K562 (cell line): ENCODE measurements around the gene LRRC61. TPM values are rescaled to one million over a fixed set of nuclear protein-coding genes. Genes with fewer than 3 reads are reported as not detected.

Experiments used
- BRD4 ChIP-seq: fragments of 200-600 bp; sonication (generic); IDR thresholded peaks from 2 replicates; pipeline ENCODE4 v1.6.1; 2017; ENCODE audit warnings: inconsistent platforms
- CBX2 ChIP-seq: fragments of 200-600 bp; sonication (generic); IDR thresholded peaks from one replicate; pipeline ENCODE4 v1.6.1; 2012; ENCODE audit warnings: mild to moderate bottlenecking, low read length, inconsistent platforms; ENCODE audit not compliant: insufficient read depth, poor library complexity, severe bottlenecking
- GTF2A2 ChIP-seq: IDR thresholded peaks from 2 replicates; pipeline ENCODE4 v1.6.1; 2016; ENCODE audit warnings: mild to moderate bottlenecking, missing genetic modification characterization, missing compliant biosample characterization
- RAD51 ChIP-seq: fragments of 450-650 bp; IDR thresholded peaks from 2 replicates; pipeline ENCODE4 v1.7.1; 2016; ENCODE audit warnings: low read depth, mild to moderate bottlenecking, borderline replicate concordance
- TCFL5 ChIP-seq: fragments of 250-450 bp; sonication (Bioruptor Pico); conservative IDR thresholded peaks from 2 replicates; pipeline ENCODE4 v1.6.1; 2021; ENCODE audit warnings: mild to moderate bottlenecking, moderate library complexity, matching md5 sums
- TEAD4 ChIP-seq, 2 experiments: sonication (generic) in 1 of 2; formaldehyde crosslinking in 1 of 2; IDR thresholded peaks; 2 replicates each; pipeline versions ENCODE4 v1.6.1 to v1.8.0; 2012 to 2022; ENCODE audit warnings: borderline replicate concordance in 1 of 2, inconsistent platforms in 1 of 2, low read length in 1 of 2, mild to moderate bottlenecking in 1 of 2, missing genetic modification reagents in 1 of 2
- ZSCAN32 ChIP-seq: fragments of 450-650 bp; formaldehyde crosslinking; IDR thresholded peaks from 2 replicates; pipeline ENCODE4 v1.4.0; 2020; ENCODE audit warnings: mild to moderate bottlenecking, moderate library complexity
- polyA plus RNA-seq, 8 experiments: library from polyadenylated mRNA; depleted of rRNA in 4 of 8; stranded (reverse) in 5 of 8; unstranded in 3 of 8; fragments of >200 nt; fragmentation: Nextera tagmentation in 2 of 8; fragmentation: Illumina TruSeq in 1 of 8; extraction: Ambion mirVana in 2 of 8; extraction: Trizol in 1 of 8; gene quantifications; 2 replicates each; pipeline versions ENCODE4 v1.2.1 to v1.2.3, GENCODE V29; 2011 to 2014; ENCODE audit warnings: inconsistent platforms in 1 of 8, missing spikeins in 1 of 8
- total RNA-seq, 7 experiments: library from RNA; depleted of rRNA in 6 of 7; stranded (reverse); fragments of >200 nt in 6 of 7; fragmentation: Illumina TruSeq in 2 of 7; extraction: Trizol in 2 of 7; gene quantifications; 2 replicates each; pipeline versions ENCODE4 v1.2.1 to v1.2.3, GENCODE V29; 2011 to 2021; ENCODE audit warnings: low replicate concordance in 1 of 7
- TF ChIP-seq, protein P1 (sequence below): fragments of 450-650 bp; IDR thresholded peaks from 2 replicates; pipeline ENCODE4 v1.6.1; 2016; ENCODE audit warnings: low read depth
- TF ChIP-seq, protein P2 (sequence below): fragments of 250-450 bp; sonication (Bioruptor Pico); IDR thresholded peaks from 2 replicates; pipeline ENCODE4 v1.5.0; 2022; ENCODE audit warnings: mild to moderate bottlenecking
- TF ChIP-seq, protein P3 (sequence below), 3 experiments: fragments of 200-800 bp in 1 of 3; fragments of 250-450 bp in 1 of 3; fragments of 450-650 bp in 1 of 3; sonication (Bioruptor Pico) in 1 of 3; sonication (Bioruptor generic) in 1 of 3; formaldehyde crosslinking in 1 of 3; IDR thresholded peaks; 2 replicates each; pipeline versions ENCODE4 v1.6.1 to v1.8.0; 2016 to 2022; ENCODE audit warnings: mild to moderate bottlenecking in 2 of 3, missing genetic modification characterization in 2 of 3, missing compliant biosample characterization in 1 of 3, moderate library complexity in 1 of 3
- TF ChIP-seq, protein P4 (sequence below): sonication (generic); formaldehyde crosslinking; IDR thresholded peaks from 2 replicates; pipeline ENCODE4 v1.9.0; 2022; ENCODE audit warnings: mild to moderate bottlenecking, missing genetic modification reagents

LRRC61 gene
- total and polyA plus RNA-seq, 9 of the 15 experiments (the other 6 are each of a cell fraction or from before 2014, with no cell fraction given): 1.3 to 55.2 (median 35.2) TPM

DNA sequence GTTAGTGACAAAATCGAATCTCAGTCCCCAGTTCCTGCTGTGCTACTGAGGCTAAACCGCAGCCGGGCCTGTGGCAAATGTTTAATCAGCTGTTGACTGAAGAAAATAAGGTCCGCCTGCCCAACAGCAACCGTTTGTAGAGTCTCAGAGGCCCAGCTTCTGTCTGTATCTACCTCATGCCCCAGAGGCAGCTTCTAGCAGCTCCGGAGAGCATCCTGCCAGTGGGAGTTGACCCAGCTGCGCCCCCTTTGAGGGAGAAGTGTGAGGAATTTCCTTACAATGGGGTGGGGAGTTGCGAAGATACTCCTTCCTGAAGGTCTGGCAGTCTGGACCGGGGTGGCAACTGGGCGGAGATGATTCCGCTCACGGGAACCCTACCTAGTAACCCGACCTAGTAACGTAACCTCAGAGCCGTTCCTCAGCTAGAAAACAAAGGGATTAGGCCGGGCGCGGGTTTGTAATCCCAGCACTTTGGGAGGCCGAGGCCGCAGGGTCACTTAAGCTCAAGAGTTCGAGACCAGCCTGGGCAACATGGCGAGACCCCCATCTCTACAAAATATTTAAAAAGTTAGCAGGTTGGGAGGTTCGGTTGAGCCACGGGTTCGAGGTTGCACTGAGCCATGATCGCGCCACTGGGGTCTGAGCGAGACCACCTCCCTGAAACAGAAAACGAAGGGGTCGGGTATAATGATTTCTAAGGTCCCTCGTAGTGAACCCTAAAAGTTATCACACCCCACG lies 55.1 kb downstream of the LRRC61 start (continued):
- TF ChIP-seq, protein P1, sequence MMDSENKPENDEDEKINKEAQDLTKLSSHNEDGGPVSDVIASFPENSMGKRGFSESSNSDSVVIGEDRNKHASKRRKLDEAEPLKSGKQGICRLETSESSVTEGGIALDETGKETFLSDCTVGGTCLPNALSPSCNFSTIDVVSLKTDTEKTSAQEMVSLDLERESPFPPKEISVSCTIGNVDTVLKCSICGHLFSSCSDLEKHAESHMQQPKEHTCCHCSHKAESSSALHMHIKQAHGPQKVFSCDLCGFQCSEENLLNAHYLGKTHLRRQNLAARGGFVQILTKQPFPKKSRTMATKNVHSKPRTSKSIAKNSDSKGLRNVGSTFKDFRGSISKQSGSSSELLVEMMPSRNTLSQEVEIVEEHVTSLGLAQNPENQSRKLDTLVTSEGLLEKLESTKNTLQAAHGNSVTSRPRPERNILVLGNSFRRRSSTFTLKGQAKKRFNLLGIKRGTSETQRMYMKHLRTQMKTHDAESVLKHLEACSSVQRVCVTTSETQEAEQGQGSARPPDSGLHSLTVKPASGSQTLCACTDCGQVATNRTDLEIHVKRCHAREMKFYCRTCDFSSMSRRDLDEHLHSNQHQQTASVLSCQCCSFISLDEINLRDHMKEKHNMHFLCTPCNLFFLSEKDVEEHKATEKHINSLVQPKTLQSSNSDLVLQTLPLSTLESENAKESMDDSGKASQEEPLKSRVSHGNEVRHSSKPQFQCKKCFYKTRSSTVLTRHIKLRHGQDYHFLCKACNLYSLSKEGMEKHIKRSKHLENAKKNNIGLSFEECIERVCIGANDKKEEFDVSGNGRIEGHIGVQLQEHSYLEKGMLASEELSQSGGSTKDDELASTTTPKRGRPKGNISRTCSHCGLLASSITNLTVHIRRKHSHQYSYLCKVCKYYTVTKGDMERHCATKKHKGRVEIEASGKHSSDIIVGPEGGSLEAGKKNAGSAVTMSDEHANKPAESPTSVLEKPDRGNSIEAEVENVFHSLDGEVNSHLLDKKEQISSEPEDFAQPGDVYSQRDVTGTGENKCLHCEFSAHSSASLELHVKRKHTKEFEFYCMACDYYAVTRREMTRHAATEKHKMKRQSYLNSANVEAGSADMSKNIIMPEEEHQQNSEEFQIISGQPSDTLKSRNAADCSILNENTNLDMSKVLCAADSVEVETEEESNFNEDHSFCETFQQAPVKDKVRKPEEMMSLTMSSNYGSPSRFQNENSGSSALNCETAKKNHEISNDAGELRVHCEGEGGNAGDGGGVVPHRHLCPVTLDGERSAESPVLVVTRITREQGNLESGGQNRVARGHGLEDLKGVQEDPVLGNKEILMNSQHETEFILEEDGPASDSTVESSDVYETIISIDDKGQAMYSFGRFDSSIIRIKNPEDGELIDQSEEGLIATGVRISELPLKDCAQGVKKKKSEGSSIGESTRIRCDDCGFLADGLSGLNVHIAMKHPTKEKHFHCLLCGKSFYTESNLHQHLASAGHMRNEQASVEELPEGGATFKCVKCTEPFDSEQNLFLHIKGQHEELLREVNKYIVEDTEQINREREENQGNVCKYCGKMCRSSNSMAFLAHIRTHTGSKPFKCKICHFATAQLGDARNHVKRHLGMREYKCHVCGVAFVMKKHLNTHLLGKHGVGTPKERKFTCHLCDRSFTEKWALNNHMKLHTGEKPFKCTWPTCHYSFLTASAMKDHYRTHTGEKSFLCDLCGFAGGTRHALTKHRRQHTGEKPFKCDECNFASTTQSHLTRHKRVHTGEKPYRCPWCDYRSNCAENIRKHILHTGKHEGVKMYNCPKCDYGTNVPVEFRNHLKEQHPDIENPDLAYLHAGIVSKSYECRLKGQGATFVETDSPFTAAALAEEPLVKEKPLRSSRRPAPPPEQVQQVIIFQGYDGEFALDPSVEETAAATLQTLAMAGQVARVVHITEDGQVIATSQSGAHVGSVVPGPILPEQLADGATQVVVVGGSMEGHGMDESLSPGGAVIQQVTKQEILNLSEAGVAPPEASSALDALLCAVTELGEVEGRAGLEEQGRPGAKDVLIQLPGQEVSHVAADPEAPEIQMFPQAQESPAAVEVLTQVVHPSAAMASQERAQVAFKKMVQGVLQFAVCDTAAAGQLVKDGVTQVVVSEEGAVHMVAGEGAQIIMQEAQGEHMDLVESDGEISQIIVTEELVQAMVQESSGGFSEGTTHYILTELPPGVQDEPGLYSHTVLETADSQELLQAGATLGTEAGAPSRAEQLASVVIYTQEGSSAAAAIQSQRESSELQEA: 0 out of 2 replicates have a peak, but pooled peaks have one; percentile 34
- TF ChIP-seq CBX2: no peak
- TF ChIP-seq TCFL5 (CRISPR knock-in tag): no peak
- TF ChIP-seq BRD4: no peak
- TF ChIP-seq RAD51: peak; percentile 7; the same call in 1 of the 2 replicates
- TF ChIP-seq, protein P2, sequence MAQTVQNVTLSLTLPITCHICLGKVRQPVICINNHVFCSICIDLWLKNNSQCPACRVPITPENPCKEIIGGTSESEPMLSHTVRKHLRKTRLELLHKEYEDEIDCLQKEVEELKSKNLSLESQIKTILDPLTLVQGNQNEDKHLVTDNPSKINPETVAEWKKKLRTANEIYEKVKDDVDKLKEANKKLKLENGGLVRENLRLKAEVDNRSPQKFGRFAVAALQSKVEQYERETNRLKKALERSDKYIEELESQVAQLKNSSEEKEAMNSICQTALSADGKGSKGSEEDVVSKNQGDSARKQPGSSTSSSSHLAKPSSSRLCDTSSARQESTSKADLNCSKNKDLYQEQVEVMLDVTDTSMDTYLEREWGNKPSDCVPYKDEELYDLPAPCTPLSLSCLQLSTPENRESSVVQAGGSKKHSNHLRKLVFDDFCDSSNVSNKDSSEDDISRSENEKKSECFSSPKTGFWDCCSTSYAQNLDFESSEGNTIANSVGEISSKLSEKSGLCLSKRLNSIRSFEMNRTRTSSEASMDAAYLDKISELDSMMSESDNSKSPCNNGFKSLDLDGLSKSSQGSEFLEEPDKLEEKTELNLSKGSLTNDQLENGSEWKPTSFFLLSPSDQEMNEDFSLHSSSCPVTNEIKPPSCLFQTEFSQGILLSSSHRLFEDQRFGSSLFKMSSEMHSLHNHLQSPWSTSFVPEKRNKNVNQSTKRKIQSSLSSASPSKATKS: no peak
- peak; percentile 19; the same call in 1 of the 2 replicates for TF ChIP-seq TEAD4 (IDR thresholded peaks at IDR 0.05; ENCODE audit: low read length)
- TF ChIP-seq TEAD4 (CRISPR knock-in tag; IDR thresholded peaks at IDR 0.05; ENCODE audit: borderline replicate concordance): peak; percentile 70; the same call in 1 of the 2 replicates
- TF ChIP-seq, protein P3, sequence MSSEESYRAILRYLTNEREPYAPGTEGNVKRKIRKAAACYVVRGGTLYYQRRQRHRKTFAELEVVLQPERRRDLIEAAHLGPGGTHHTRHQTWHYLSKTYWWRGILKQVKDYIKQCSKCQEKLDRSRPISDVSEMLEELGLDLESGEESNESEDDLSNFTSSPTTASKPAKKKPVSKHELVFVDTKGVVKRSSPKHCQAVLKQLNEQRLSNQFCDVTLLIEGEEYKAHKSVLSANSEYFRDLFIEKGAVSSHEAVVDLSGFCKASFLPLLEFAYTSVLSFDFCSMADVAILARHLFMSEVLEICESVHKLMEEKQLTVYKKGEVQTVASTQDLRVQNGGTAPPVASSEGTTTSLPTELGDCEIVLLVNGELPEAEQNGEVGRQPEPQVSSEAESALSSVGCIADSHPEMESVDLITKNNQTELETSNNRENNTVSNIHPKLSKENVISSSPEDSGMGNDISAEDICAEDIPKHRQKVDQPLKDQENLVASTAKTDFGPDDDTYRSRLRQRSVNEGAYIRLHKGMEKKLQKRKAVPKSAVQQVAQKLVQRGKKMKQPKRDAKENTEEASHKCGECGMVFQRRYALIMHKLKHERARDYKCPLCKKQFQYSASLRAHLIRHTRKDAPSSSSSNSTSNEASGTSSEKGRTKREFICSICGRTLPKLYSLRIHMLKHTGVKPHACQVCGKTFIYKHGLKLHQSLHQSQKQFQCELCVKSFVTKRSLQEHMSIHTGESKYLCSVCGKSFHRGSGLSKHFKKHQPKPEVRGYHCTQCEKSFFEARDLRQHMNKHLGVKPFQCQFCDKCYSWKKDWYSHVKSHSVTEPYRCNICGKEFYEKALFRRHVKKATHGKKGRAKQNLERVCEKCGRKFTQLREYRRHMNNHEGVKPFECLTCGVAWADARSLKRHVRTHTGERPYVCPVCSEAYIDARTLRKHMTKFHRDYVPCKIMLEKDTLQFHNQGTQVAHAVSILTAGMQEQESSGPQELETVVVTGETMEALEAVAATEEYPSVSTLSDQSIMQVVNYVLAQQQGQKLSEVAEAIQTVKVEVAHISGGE (CRISPR knock-in tag; IDR thresholded peaks at IDR 0.05): no peak
- no peak for TF ChIP-seq GTF2A2 (tag)
- TF ChIP-seq ZSCAN32 (CRISPR knock-in tag): no peak
- TF ChIP-seq, protein P4, sequence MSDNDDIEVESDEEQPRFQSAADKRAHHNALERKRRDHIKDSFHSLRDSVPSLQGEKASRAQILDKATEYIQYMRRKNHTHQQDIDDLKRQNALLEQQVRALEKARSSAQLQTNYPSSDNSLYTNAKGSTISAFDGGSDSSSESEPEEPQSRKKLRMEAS (CRISPR knock-in tag): peak; percentile 27
